ENCODE data around the gene DAB2IP.

DNA sequence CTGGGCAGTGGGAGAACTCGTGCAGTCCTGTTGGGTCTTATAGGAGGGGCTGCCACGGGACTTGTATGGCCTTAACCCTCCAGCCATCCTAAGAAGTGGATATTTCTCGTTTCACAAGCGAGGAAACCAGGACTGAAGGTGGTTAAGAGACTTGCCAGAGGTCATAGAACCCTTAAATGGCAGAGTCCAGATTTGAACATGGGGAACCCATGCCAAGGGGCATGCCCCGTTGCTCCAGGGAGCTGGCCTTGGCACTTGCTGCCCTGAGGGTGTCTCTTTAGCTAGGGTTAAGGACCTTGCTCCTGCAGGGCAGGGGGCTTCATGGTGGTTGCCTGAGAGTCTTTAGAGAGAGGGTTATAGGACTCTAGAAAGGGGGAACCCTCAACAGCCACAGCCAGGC, 63.4 kb downstream of the DAB2IP start:
- TF ChIP-seq, protein P1, sequence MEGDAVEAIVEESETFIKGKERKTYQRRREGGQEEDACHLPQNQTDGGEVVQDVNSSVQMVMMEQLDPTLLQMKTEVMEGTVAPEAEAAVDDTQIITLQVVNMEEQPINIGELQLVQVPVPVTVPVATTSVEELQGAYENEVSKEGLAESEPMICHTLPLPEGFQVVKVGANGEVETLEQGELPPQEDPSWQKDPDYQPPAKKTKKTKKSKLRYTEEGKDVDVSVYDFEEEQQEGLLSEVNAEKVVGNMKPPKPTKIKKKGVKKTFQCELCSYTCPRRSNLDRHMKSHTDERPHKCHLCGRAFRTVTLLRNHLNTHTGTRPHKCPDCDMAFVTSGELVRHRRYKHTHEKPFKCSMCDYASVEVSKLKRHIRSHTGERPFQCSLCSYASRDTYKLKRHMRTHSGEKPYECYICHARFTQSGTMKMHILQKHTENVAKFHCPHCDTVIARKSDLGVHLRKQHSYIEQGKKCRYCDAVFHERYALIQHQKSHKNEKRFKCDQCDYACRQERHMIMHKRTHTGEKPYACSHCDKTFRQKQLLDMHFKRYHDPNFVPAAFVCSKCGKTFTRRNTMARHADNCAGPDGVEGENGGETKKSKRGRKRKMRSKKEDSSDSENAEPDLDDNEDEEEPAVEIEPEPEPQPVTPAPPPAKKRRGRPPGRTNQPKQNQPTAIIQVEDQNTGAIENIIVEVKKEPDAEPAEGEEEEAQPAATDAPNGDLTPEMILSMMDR (IDR thresholded peaks at IDR 0.05; ENCODE audit: low read depth, low read length, missing input control) = no peak
- TF ChIP-seq YY1 (IDR thresholded peaks at IDR 0.05) (no peak), RAD21 (IDR thresholded peaks at IDR 0.05) (no peak), GABPA (IDR thresholded peaks at IDR 0.05 in 1 of 2, conservative IDR thresholded peaks at IDR 0.05 in 1 of 2) (no peak), TAF1 (conservative IDR thresholded peaks at IDR 0.05) (no peak), SP1 (IDR thresholded peaks at IDR 0.05) (no peak), HNF4G (IDR thresholded peaks at IDR 0.05) (no peak), JUND (IDR thresholded peaks at IDR 0.05) (no peak), FOXA1 (IDR thresholded peaks at IDR 0.05) (no peak), EGR1 (IDR thresholded peaks at IDR 0.05; ENCODE audit: low read depth in 2 of 2) (no peak)
- TF ChIP-seq, protein P2, sequence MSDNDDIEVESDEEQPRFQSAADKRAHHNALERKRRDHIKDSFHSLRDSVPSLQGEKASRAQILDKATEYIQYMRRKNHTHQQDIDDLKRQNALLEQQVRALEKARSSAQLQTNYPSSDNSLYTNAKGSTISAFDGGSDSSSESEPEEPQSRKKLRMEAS (IDR thresholded peaks at IDR 0.05) = no peak
- TF ChIP-seq, protein P3, sequence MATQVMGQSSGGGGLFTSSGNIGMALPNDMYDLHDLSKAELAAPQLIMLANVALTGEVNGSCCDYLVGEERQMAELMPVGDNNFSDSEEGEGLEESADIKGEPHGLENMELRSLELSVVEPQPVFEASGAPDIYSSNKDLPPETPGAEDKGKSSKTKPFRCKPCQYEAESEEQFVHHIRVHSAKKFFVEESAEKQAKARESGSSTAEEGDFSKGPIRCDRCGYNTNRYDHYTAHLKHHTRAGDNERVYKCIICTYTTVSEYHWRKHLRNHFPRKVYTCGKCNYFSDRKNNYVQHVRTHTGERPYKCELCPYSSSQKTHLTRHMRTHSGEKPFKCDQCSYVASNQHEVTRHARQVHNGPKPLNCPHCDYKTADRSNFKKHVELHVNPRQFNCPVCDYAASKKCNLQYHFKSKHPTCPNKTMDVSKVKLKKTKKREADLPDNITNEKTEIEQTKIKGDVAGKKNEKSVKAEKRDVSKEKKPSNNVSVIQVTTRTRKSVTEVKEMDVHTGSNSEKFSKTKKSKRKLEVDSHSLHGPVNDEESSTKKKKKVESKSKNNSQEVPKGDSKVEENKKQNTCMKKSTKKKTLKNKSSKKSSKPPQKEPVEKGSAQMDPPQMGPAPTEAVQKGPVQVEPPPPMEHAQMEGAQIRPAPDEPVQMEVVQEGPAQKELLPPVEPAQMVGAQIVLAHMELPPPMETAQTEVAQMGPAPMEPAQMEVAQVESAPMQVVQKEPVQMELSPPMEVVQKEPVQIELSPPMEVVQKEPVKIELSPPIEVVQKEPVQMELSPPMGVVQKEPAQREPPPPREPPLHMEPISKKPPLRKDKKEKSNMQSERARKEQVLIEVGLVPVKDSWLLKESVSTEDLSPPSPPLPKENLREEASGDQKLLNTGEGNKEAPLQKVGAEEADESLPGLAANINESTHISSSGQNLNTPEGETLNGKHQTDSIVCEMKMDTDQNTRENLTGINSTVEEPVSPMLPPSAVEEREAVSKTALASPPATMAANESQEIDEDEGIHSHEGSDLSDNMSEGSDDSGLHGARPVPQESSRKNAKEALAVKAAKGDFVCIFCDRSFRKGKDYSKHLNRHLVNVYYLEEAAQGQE (IDR thresholded peaks at IDR 0.05) = no peak
- TF ChIP-seq, protein P4, sequence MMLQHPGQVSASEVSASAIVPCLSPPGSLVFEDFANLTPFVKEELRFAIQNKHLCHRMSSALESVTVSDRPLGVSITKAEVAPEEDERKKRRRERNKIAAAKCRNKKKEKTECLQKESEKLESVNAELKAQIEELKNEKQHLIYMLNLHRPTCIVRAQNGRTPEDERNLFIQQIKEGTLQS (IDR thresholded peaks at IDR 0.05) = no peak

Data from liver (tissue), 3 donors.